K562 treated with DMSO at 1 percent for 4 hours (cell line): ENCODE results near the gene IDE. TPM values are rescaled to one million over a fixed set of nuclear protein-coding genes. Genes with fewer than 3 reads are reported as not detected.

ENCODE experiments used
- total RNA-seq: library from RNA; unstranded; fragments of 300-600 nt; gene quantifications from 2 replicates; pipeline ENCODE4 v1.2.3, GENCODE V29; 2022; ENCODE audit not compliant: insufficient read depth

The IDE gene
- 10.8 and 16.4 TPM in 2 replicates for total RNA-seq

GRCh38 chr10:92573798-92574547, at the start of gene IDE:
Gene IDE (minus strand): TSS chr10:92574093. CDS start chr10:92574019, 74 bp downstream.

GRCh38 chr10:92592761-92593618, 19.1 kb upstream of the IDE start, which contains the start of gene KIF11:
Gene KIF11 (plus strand): TSS chr10:92593130. CDS start chr10:92593376, 246 bp downstream.

Other genes starting within 250 kb of the IDE start
- gene KIF11, start 19.0 kb upstream of the IDE start, total RNA-seq: 13.1 and 18.5 TPM in 2 replicates
- gene HHEX, start 115.9 kb upstream of the IDE start, total RNA-seq: 26.8 and 43.6 TPM in 2 replicates